SK-N-SH treated with all-trans-retinoic acid at 6 μM for 48 hours (cell line): ENCODE data around the gene RFFL.

Experiments used
- CSRNP3 ChIP-seq: fragments of 250-450 bp; sonication (Bioruptor Pico); IDR thresholded peaks from 2 replicates; pipeline ENCODE4 v1.5.1; 2021; ENCODE audit warnings: mild to moderate bottlenecking, moderate library complexity
- ZFP3 ChIP-seq: fragments of 250-450 bp; sonication (Bioruptor Pico); IDR thresholded peaks from 2 replicates; pipeline ENCODE4 v1.5.0; 2020; ENCODE audit warnings: mild to moderate bottlenecking, moderate library complexity

- TF ChIP-seq ZFP3 (CRISPR knock-in tag) (no peak), CSRNP3 (no peak)
These were observed 38.0 kb downstream of the RFFL start for GRCh38 chr17:35025541-35025940.
